Breast epithelium (tissue), 4 donors: ENCODE data around the gene IL25. TPM values are rescaled to one million over a fixed set of nuclear protein-coding genes. Genes with fewer than 3 reads are reported as not detected.
"Not testable (repeated sequence)": the region's sequence is repeated elsewhere in the genome, so short reads cannot be mapped to it uniquely, and the experiment has no call there.

Source experiments
- DNase-seq, 2 donors: peaks; one replicate each; pipeline ENCODE4 v3.0.0-alpha.2; 2019; ENCODE audit warnings: low spot score in 2 of 2
- H3K27ac ChIP-seq, 2 donors: fragments of 200-600 bp; sonication (generic) in 1 of 2; one replicate each; pipeline ENCODE4 v1.5.1; 2016 to 2019; ENCODE audit warnings: mild to moderate bottlenecking in 1 of 2
- H3K27me3 ChIP-seq, 2 donors: fragments of 200-600 bp; sonication (generic) in 1 of 2; one replicate each; pipeline versions ENCODE4 v1.5.1 to v1.6.0; 2017 to 2019; ENCODE audit warnings: control low read depth in 1 of 2, mild to moderate bottlenecking in 1 of 2
- H3K36me3 ChIP-seq: fragments of 200-600 bp; one replicate; pipeline ENCODE4 v1.5.1; 2019
- H3K4me1 ChIP-seq, 2 donors: fragments of 200-600 bp; sonication (generic); one replicate each; pipeline ENCODE4 v1.5.1; 2016 to 2019; ENCODE audit warnings: control low read depth in 1 of 2
- H3K4me3 ChIP-seq, 3 donors: fragments of 200-600 bp; sonication (generic); 1 replicate in 2 of 3; 2 replicates in 1 of 3; pipeline ENCODE4 v1.5.1; 2016 to 2019; ENCODE audit warnings: mild to moderate bottlenecking in 3 of 3, moderate library complexity in 2 of 3
- H3K9me3 ChIP-seq, 2 donors: fragments of 200-600 bp; sonication (generic) in 1 of 2; one replicate each; pipeline ENCODE4 v1.5.1; 2016 to 2019; ENCODE audit warnings: control low read depth in 1 of 2
- CTCF ChIP-seq, 3 donors: fragments of 450-650 bp; IDR thresholded peaks; one replicate each; pipeline ENCODE4 v1.5.1; 2016 to 2017; ENCODE audit warnings: antibody characterized with exemption in 3 of 3, mild to moderate bottlenecking in 3 of 3, moderate library complexity in 3 of 3
- POLR2A ChIP-seq: fragments of 450-650 bp; IDR thresholded peaks from one replicate; pipeline ENCODE4 v1.6.1; 2016; ENCODE audit warnings: antibody characterized with exemption, mild to moderate bottlenecking, moderate library complexity
- POLR2AphosphoS5 ChIP-seq, 3 donors: sonication (generic); formaldehyde crosslinking; IDR thresholded peaks; one replicate each; pipeline ENCODE4 v1.6.1; 2017; ENCODE audit warnings: antibody characterized with exemption in 3 of 3
- intact Hi-C: fragments of 100-400 bp; cut with DNase I; formaldehyde crosslinking; loops from one replicate; pipeline ENCODE4 v1.15.1; 2023; ENCODE audit warnings: low total_unique reads
- total RNA-seq, 3 donors: library from RNA; depleted of rRNA; stranded (reverse); fragments of >200 nt; gene quantifications; one replicate each; pipeline ENCODE4 v1.1.0, GENCODE V29; 2016

Gene IL25
- total RNA-seq, 3 donors from 2014 or later, result not detected

- H3K4me1 ChIP-seq, result no peaks in the 10 kb centered on the region
- H3K4me3 ChIP-seq, result no peak overlapping the region
- intact Hi-C loops, result no loop called here
- H3K36me3 ChIP-seq, result no peaks in the 10 kb centered on the region
- H3K9me3 ChIP-seq, result no peaks in the 10 kb centered on the region
- no peak for DNase-seq
- H3K27me3 ChIP-seq, result no peaks in the 10 kb centered on the region
- H3K27ac ChIP-seq, result no peak overlapping the region
- TF ChIP-seq CTCF (IDR thresholded peaks at IDR 0.05) (no peak), POLR2AphosphoS5 (IDR thresholded peaks at IDR 0.05) (no peak), POLR2A (no peak)
Measured at GRCh38 chr14:23389396-23389795, 16.8 kb downstream of the IL25 start.

- H3K36me3 ChIP-seq, H3K27me3 ChIP-seq, H3K27ac ChIP-seq, H3K4me3 ChIP-seq, H3K9me3 ChIP-seq, H3K4me1 ChIP-seq, DNase-seq, intact Hi-C loops: not testable (repeated sequence)
Measured at GRCh38 chr14:23389871-23390270, 17.3 kb downstream of the IL25 start.

GRCh38 chr14:23392613-23393012 is 20.0 kb downstream of the IL25 start:
- Histone ChIP-seq H3K27ac (no peak overlapping the region), H3K36me3 (no peaks in the 10 kb centered on the region), H3K9me3 (no peaks in the 10 kb centered on the region), H3K4me1 (no peaks in the 10 kb centered on the region), H3K27me3 (no peaks in the 10 kb centered on the region), H3K4me3 (no peak overlapping the region)
- intact Hi-C loops, result no loop called here
- DNase-seq, result no peak
- TF ChIP-seq POLR2A (no peak), POLR2AphosphoS5 (IDR thresholded peaks at IDR 0.05) (no peak), CTCF (IDR thresholded peaks at IDR 0.05) (no peak)

GRCh38 chr14:23396126-23396525 is 23.5 kb downstream of the IL25 start:
- Histone ChIP-seq H3K27me3 (no peaks in the 10 kb centered on the region), H3K9me3 (no peaks in the 10 kb centered on the region), H3K4me3 (no peak overlapping the region), H3K27ac (no peak overlapping the region), H3K4me1 (no peaks in the 10 kb centered on the region), H3K36me3 (no peaks in the 10 kb centered on the region)
- intact Hi-C loops, result no loop called here
- no peak for TF ChIP-seq POLR2AphosphoS5 (IDR thresholded peaks at IDR 0.05)
- TF ChIP-seq CTCF (IDR thresholded peaks at IDR 0.05), result no peak
- no peak for TF ChIP-seq POLR2A
- no peak for DNase-seq

- Histone ChIP-seq H3K36me3 (no peaks in the 10 kb centered on the region), H3K27me3 (peaks cover 0 to 2% of the 10 kb centered on the region in 2 donors), H3K4me3 (no peak overlapping the region), H3K27ac (no peak overlapping the region), H3K4me1 (no peaks in the 10 kb centered on the region), H3K9me3 (no peaks in the 10 kb centered on the region)
- TF ChIP-seq CTCF (IDR thresholded peaks at IDR 0.05) (no peak), POLR2AphosphoS5 (IDR thresholded peaks at IDR 0.05) (no peak), POLR2A (no peak)
- DNase-seq, result no peak
- intact Hi-C loops, result no loop called here
Measured at GRCh38 chr14:23396781-23397407, 24.3 kb downstream of the IL25 start.

- Histone ChIP-seq H3K4me1 (no peaks in the 10 kb centered on the region), H3K27me3 (peaks cover 0 to 9% of the 10 kb centered on the region in 2 donors), H3K4me3 (no peak overlapping the region), H3K27ac (no peak overlapping the region), H3K36me3 (no peaks in the 10 kb centered on the region), H3K9me3 (no peaks in the 10 kb centered on the region)
- TF ChIP-seq CTCF (IDR thresholded peaks at IDR 0.05) (no peak), POLR2AphosphoS5 (IDR thresholded peaks at IDR 0.05) (no peak), POLR2A (no peak)
- intact Hi-C loops, result no loop called here
- no peak for DNase-seq
Measured at GRCh38 chr14:23398348-23398747, 25.7 kb downstream of the IL25 start.
